Activated CD4-positive, alpha-beta T cell treated with anti-CD3 and anti-CD28 coated beads, Interleukin-2, amount 10 ng/mL, durations not matched to agents 7 days and 5 days (primary cell): ENCODE results near the gene REV3L. TPM values are rescaled to one million over a fixed set of nuclear protein-coding genes. Genes with fewer than 3 reads are reported as not detected.
"Not testable (repeated sequence)": the region's sequence is repeated elsewhere in the genome, so short reads cannot be mapped to it uniquely, and the experiment has no call there.

ENCODE experiments used
- CTCF ChIA-PET: fragments of 350-600 bp; sonication (Branson Sonifier 250); formaldehyde crosslinking; loops from one replicate; lab custom pipeline; 2021; ENCODE audit warnings: antibody characterized with exemption; lab: Charles Lee
- POLR2A ChIA-PET: fragments of 350-600 bp; sonication (Branson Sonifier 250); formaldehyde crosslinking; loops from one replicate; lab custom pipeline; 2021; ENCODE audit warnings: antibody characterized with exemption; lab: Charles Lee
- DNase-seq: peaks from one replicate; pipeline ENCODE4 v3.0.0-alpha.2; 2020
- H3K27ac Mint-ChIP-seq: one replicate; pipeline ENCODE4 v1.8.0; 2021; ENCODE audit warnings: mild to moderate bottlenecking, moderate library complexity, mixed read lengths
- H3K27me3 Mint-ChIP-seq: one replicate; pipeline ENCODE4 v1.8.0; 2021; ENCODE audit warnings: mixed read lengths
- H3K36me3 Mint-ChIP-seq: one replicate; pipeline ENCODE4 v1.8.0; 2021; ENCODE audit warnings: low read depth, mixed read lengths
- H3K4me1 Mint-ChIP-seq: one replicate; pipeline ENCODE4 v1.8.0; 2021; ENCODE audit warnings: mixed read lengths
- H3K4me3 Mint-ChIP-seq: one replicate; pipeline ENCODE4 v1.8.0; 2021; ENCODE audit warnings: mild to moderate bottlenecking, moderate library complexity, mixed read lengths
- H3K9me3 Mint-ChIP-seq: one replicate; pipeline ENCODE4 v1.8.0; 2021; ENCODE audit warnings: mixed read lengths
- total RNA-seq, 2 experiments: library from RNA; stranded (reverse); gene quantifications; one replicate each; pipeline ENCODE4 v1.2.3, GENCODE V29; 2021

Gene REV3L
- total RNA-seq, 2 experiments from 2014 or later = 26.1 to 38.9 TPM

- POLR2A ChIA-PET = no interaction called here
- Mint-ChIP-seq H3K36me3 (peaks cover 50% of the 10 kb centered on the region), H3K27me3 (no peaks in the 10 kb centered on the region), H3K4me1 (peaks cover 20% of the 10 kb centered on the region), H3K9me3 (no peaks in the 10 kb centered on the region), H3K4me3 (no peak overlapping the region), H3K27ac (no peak overlapping the region)
- CTCF ChIA-PET = interaction anchor here (1.5 kb wide), 1 partner anchor 11 kb away, joined by 3 read pairs; no protein-coding TSS in a partner anchor
- DNase-seq = no peak
Observed at GRCh38 chr6:111265842-111266241, 217.2 kb downstream of the REV3L start.

- ChIA-PET POLR2A (no interaction called here), CTCF (no interaction called here)
- no peaks in the 10 kb centered on the region for H3K27me3 Mint-ChIP-seq
- no peaks in the 10 kb centered on the region for H3K9me3 Mint-ChIP-seq
- DNase-seq = no peak
- H3K4me3 Mint-ChIP-seq = no peak overlapping the region
- peaks cover 31% of the 10 kb centered on the region for H3K4me1 Mint-ChIP-seq
- H3K27ac Mint-ChIP-seq = no peak overlapping the region
- peaks cover 38% of the 10 kb centered on the region for H3K36me3 Mint-ChIP-seq
Observed at GRCh38 chr6:111263837-111264236, 219.2 kb downstream of the REV3L start.

- no peak for DNase-seq
- H3K27me3 Mint-ChIP-seq = peaks cover 1% of the 10 kb centered on the region
- peak overlapping the region; percentile 87 for H3K27ac Mint-ChIP-seq
- ChIA-PET CTCF (interaction anchor here (1.0 to 1.7 kb wide), 2 partner anchors 17 to 218 kb away, joined by 3 to 6 read pairs; no protein-coding TSS in a partner anchor), POLR2A (no interaction called here)
- no peaks in the 10 kb centered on the region for H3K9me3 Mint-ChIP-seq
- peaks cover 33% of the 10 kb centered on the region for H3K4me1 Mint-ChIP-seq
- peak overlapping the region; percentile 68 for H3K4me3 Mint-ChIP-seq
- H3K36me3 Mint-ChIP-seq = peaks cover 12% of the 10 kb centered on the region
Observed at GRCh38 chr6:111260570-111261298, 222.3 kb downstream of the REV3L start.

GRCh38 chr6:111259089-111259831 is 223.8 kb downstream of the REV3L start:
- POLR2A ChIA-PET = interaction anchor here (0.5 to 1.2 kb wide), 5 partner anchors 80 to 276 kb away, joined by 3 to 4 read pairs (median 4); no protein-coding TSS in a partner anchor
- Mint-ChIP-seq H3K36me3 (peaks cover 12% of the 10 kb centered on the region), H3K27ac (peak overlapping the region; percentile 87), H3K9me3 (no peaks in the 10 kb centered on the region), H3K4me1 (peaks cover 33% of the 10 kb centered on the region), H3K4me3 (peak overlapping the region; percentile 68), H3K27me3 (peaks cover 4% of the 10 kb centered on the region)
- CTCF ChIA-PET = interaction anchor here (0.5 to 2.1 kb wide), 64 partner anchors 9 to 904 kb away, joined by 3 to 27 read pairs (median 4); partner anchors contain the start of genes FAM229B, FYN, REV3L and TRAF3IP2
- peak; percentile 99 for DNase-seq

- no peaks in the 10 kb centered on the region for H3K9me3 Mint-ChIP-seq
Observed at GRCh38 chr6:111258615-111259088, 224.4 kb downstream of the REV3L start.

GRCh38 chr6:111258010-111258409 is 225.0 kb downstream of the REV3L start:
- Mint-ChIP-seq H3K27me3 (peaks cover 4% of the 10 kb centered on the region), H3K27ac (no peak overlapping the region), H3K36me3 (peaks cover 5% of the 10 kb centered on the region), H3K4me3 (no peak overlapping the region), H3K9me3 (no peaks in the 10 kb centered on the region), H3K4me1 (peaks cover 28% of the 10 kb centered on the region)
- CTCF ChIA-PET = interaction anchor here (0.7 to 2.1 kb wide), 18 partner anchors 8 to 800 kb away, joined by 3 to 18 read pairs (median 4); partner anchors contain the start of gene TRAF3IP2
- no peak for DNase-seq
- POLR2A ChIA-PET = no interaction called here

More at GRCh38 chr6:111258615-111259088, 224.4 kb downstream of the REV3L start:
- CTCF ChIA-PET = interaction anchor here (0.5 to 2.1 kb wide), 60 partner anchors 9 to 904 kb away, joined by 3 to 27 read pairs (median 4); partner anchors contain the start of genes FAM229B, FYN, REV3L and TRAF3IP2
- peaks cover 30% of the 10 kb centered on the region for H3K4me1 Mint-ChIP-seq
- DNase-seq = no peak
- peak overlapping the region; percentile 87 for H3K27ac Mint-ChIP-seq
- peaks cover 4% of the 10 kb centered on the region for H3K27me3 Mint-ChIP-seq
- peaks cover 7% of the 10 kb centered on the region for H3K36me3 Mint-ChIP-seq
- POLR2A ChIA-PET = interaction anchor here (0.7 to 1.2 kb wide), 2 partner anchors 145 to 220 kb away, joined by 3 to 4 read pairs; no protein-coding TSS in a partner anchor
- H3K4me3 Mint-ChIP-seq = peak overlapping the region; percentile 68

- peaks cover 4% of the 10 kb centered on the region for H3K27me3 Mint-ChIP-seq
- ChIA-PET CTCF (interaction anchor here (0.7 kb wide), 1 partner anchor 158 kb away, joined by 3 read pairs; no protein-coding TSS in a partner anchor), POLR2A (no interaction called here)
- DNase-seq = no peak
- H3K27ac Mint-ChIP-seq = no peak overlapping the region
- no peak overlapping the region for H3K4me3 Mint-ChIP-seq
- no peaks in the 10 kb centered on the region for H3K9me3 Mint-ChIP-seq
- H3K36me3 Mint-ChIP-seq = no peaks in the 10 kb centered on the region
- H3K4me1 Mint-ChIP-seq = peaks cover 22% of the 10 kb centered on the region
Observed at GRCh38 chr6:111256646-111257045, 226.4 kb downstream of the REV3L start.

GRCh38 chr6:111255838-111256237 is 227.2 kb downstream of the REV3L start:
- DNase-seq, POLR2A ChIA-PET, H3K9me3 Mint-ChIP-seq, CTCF ChIA-PET, H3K4me3 Mint-ChIP-seq, H3K27ac Mint-ChIP-seq, H3K27me3 Mint-ChIP-seq, H3K36me3 Mint-ChIP-seq: not testable (repeated sequence)
- H3K4me1 Mint-ChIP-seq = peaks cover 19% of the 10 kb centered on the region

GRCh38 chr6:111254779-111255166 is 228.2 kb downstream of the REV3L start:
- no peak overlapping the region for H3K4me3 Mint-ChIP-seq
- H3K9me3 Mint-ChIP-seq = no peaks in the 10 kb centered on the region
- no peaks in the 10 kb centered on the region for H3K36me3 Mint-ChIP-seq
- DNase-seq = no peak
- ChIA-PET CTCF (no interaction called here), POLR2A (no interaction called here)
- peaks cover 9% of the 10 kb centered on the region for H3K4me1 Mint-ChIP-seq
- no peak overlapping the region for H3K27ac Mint-ChIP-seq
- H3K27me3 Mint-ChIP-seq = peaks cover 5% of the 10 kb centered on the region

GRCh38 chr6:111254004-111254778 is 228.8 kb downstream of the REV3L start:
- CTCF ChIA-PET = interaction anchor here (0.5 kb wide), 1 partner anchor 39 kb away, joined by 3 read pairs; no protein-coding TSS in a partner anchor
- DNase-seq = no peak
- no peak overlapping the region for H3K4me3 Mint-ChIP-seq
- peaks cover 9% of the 10 kb centered on the region for H3K4me1 Mint-ChIP-seq
- H3K27me3 Mint-ChIP-seq = peaks cover 5% of the 10 kb centered on the region
- no peaks in the 10 kb centered on the region for H3K36me3 Mint-ChIP-seq
- H3K27ac Mint-ChIP-seq = no peak overlapping the region
- no peaks in the 10 kb centered on the region for H3K9me3 Mint-ChIP-seq
- POLR2A ChIA-PET = no interaction called here

- no peaks in the 10 kb centered on the region for H3K4me1 Mint-ChIP-seq
- peaks cover 5% of the 10 kb centered on the region for H3K27me3 Mint-ChIP-seq
- no peaks in the 10 kb centered on the region for H3K36me3 Mint-ChIP-seq
- no peaks in the 10 kb centered on the region for H3K9me3 Mint-ChIP-seq
- DNase-seq = no peak
- CTCF ChIA-PET = interaction anchor here (1.3 kb wide), 1 partner anchor 93 kb away, joined by 3 read pairs; no protein-coding TSS in a partner anchor
- no peak overlapping the region for H3K27ac Mint-ChIP-seq
- POLR2A ChIA-PET = no interaction called here
- H3K4me3 Mint-ChIP-seq = no peak overlapping the region
Observed at GRCh38 chr6:111252726-111253125, 230.3 kb downstream of the REV3L start.
